Measurements from ENCODE around the gene APBA1.

The APBA1 gene

DNA sequence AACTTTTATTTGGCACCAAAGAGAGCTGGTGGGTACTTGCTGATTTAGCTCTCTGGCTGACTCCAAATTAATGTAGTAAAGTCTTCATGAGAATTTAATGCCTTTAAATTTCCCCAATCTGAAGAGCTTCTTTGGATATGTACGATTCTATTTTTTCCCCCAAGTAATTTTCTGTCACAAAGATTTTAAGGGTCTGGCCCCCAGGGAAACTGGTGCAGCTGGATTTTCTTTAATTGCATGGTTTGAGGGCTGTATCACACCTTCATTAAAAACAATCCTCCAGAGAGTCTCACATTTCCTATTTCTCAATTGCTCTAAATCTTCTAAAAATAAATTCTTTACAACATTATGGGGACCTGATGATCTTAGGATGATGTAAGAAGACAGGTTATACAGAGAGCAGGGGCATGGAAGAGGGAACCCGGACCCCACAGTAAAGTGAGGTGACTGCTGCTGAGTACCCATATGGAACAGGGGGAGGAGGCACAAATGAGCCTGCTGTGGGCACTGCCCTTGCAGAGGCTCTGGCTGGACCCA, 188.2 kb downstream of the APBA1 start:
- DNase-seq (ENCODE audit: low read depth), result no peak
- H3K4me3 ChIP-seq (ENCODE audit: control insufficient read depth, low read depth, low read length), result no peak overlapping the region
- no peak for TF ChIP-seq CTCF (conservative IDR thresholded peaks at IDR 0.05; ENCODE audit: control insufficient read depth, insufficient read depth, low read depth, low read length)

- H3K4me3 ChIP-seq (ENCODE audit: control insufficient read depth, low read depth, low read length), result no peak overlapping the region
- DNase-seq (ENCODE audit: low read depth), result no peak
- no peak for TF ChIP-seq CTCF (conservative IDR thresholded peaks at IDR 0.05; ENCODE audit: control insufficient read depth, insufficient read depth, low read depth, low read length)
Measured at GRCh38 chr9:69476797-69477196, 195.4 kb downstream of the APBA1 start.

- H3K4me3 ChIP-seq (ENCODE audit: control insufficient read depth, low read depth, low read length), result no peak overlapping the region
- TF ChIP-seq CTCF (conservative IDR thresholded peaks at IDR 0.05; ENCODE audit: control insufficient read depth, insufficient read depth, low read depth, low read length), result no peak
- DNase-seq (ENCODE audit: low read depth), result no peak
Measured at GRCh38 chr9:69476016-69476415, 196.2 kb downstream of the APBA1 start.

- no peak for TF ChIP-seq CTCF (conservative IDR thresholded peaks at IDR 0.05; ENCODE audit: control insufficient read depth, insufficient read depth, low read depth, low read length)
- no peak for DNase-seq (ENCODE audit: low read depth)
- no peak overlapping the region for H3K4me3 ChIP-seq (ENCODE audit: control insufficient read depth, low read depth, low read length)
Measured at GRCh38 chr9:69474821-69475220, 197.3 kb downstream of the APBA1 start.

DNA sequence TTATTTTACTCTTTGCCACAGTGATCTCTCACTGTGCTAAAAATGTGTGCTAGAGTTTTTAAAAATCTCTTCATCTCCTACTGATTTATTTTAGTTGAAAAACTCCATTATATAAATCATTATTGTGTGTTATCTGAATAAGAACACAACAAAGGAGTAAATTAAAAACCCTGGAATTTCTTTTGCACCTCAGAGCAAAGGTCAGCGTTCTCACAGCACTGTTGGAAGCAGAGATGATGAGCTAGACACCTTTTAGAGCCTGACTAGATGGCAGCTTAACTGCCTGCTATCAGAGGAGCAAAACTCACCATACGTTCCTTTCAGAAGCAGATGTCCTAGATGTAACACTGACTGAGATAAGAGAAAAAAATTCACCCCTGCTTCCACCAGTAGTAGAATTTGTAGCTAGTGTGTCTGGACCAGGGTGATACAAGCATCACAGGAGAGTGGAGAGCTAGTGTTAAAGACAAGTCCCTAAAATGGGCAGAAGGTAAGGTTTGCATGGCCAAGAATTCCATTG, 200.0 kb downstream of the APBA1 start:
- no peak overlapping the region for H3K4me3 ChIP-seq (ENCODE audit: control insufficient read depth, low read depth, low read length)
- TF ChIP-seq CTCF (conservative IDR thresholded peaks at IDR 0.05; ENCODE audit: control insufficient read depth, insufficient read depth, low read depth, low read length), result no peak
- DNase-seq (ENCODE audit: low read depth), result no peak

DNA sequence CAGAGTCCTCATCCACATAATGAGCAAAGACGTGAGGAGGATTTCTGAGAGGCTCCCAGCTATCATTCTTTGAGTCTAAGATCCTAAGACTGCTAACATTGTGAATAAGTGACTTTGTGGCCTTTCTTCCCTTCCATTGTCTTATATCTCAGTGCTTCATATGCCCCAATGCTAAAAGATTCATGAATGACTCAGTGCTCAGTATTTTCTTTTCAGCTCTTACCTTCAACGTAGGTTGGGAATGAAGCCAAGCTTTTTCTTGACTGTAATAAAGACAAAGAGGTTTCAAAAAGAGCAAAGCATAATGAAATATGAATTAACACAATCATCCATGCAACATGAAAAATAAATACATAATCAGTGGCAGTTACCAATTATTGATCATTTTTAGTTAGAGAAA, 200.7 kb downstream of the APBA1 start:
- H3K4me3 ChIP-seq (ENCODE audit: control insufficient read depth, low read depth, low read length), result no peak overlapping the region
- no peak for DNase-seq (ENCODE audit: low read depth)
- no peak for TF ChIP-seq CTCF (conservative IDR thresholded peaks at IDR 0.05; ENCODE audit: control insufficient read depth, insufficient read depth, low read depth, low read length)
